Endothelial cell of umbilical vein (primary cell): ENCODE measurements around the gene RBKS. TPM values are rescaled to one million over a fixed set of nuclear protein-coding genes. Genes with fewer than 3 reads are reported as not detected.

Experiments used
- BruUV-seq: library from RNA; stranded (reverse); fragments of 400-500 nt; replicated peaks from 2 replicates; lab custom pipeline; 2021; lab: Mats Ljungman, UMichigan
- CTCF ChIA-PET: fragments of 300-600, 350-600 bp; sonication (Branson Sonifier 250); formaldehyde crosslinking; loops from one replicate; lab custom pipeline; 2021; ENCODE audit warnings: antibody characterized with exemption, inconsistent platforms; lab: Charles Lee
- POLR2A ChIA-PET: fragments of 300-600, 350-600 bp; sonication (Branson Sonifier 250); formaldehyde crosslinking; loops from one replicate; lab custom pipeline; 2021; ENCODE audit warnings: antibody characterized with exemption, inconsistent platforms; lab: Charles Lee
- DNase-seq: peaks from one replicate; pipeline ENCODE4 v3.0.0-alpha.2; 2011; ENCODE audit warnings: low read depth, low spot score
- FAIRE-seq: peaks from 2 replicates; lab custom pipeline; 2011; peaks lifted over from hg19 to GRCh38; lab: Jason Lieb, UNC
- H2AFZ ChIP-seq: 2 replicates; pipeline ENCODE4 v1.6.0; 2012; ENCODE audit warnings: low read depth, low read length, control low read depth, inconsistent platforms
- H3K27ac ChIP-seq: 2 replicates; pipeline ENCODE4 v1.5.1; 2011; ENCODE audit warnings: low read depth, mild to moderate bottlenecking, control low read depth, low read length, moderate library complexity; ENCODE audit not compliant: insufficient read depth
- H3K27me3 ChIP-seq, 2 experiments: 2 replicates each; pipeline versions ENCODE4 v1.6.0 to v1.6.1; 2011; ENCODE audit warnings: low read length in 2 of 2, mixed read lengths in 1 of 2; ENCODE audit not compliant: control insufficient read depth in 2 of 2, insufficient read depth in 2 of 2
- H3K36me3 ChIP-seq, 2 experiments: 2 replicates in 1 of 2; 3 replicates in 1 of 2; pipeline ENCODE4 v1.5.1; 2011; ENCODE audit warnings: low read length in 2 of 2, mild to moderate bottlenecking in 1 of 2, moderate library complexity in 1 of 2; ENCODE audit not compliant: control insufficient read depth in 2 of 2, insufficient read depth in 2 of 2; ENCODE audit errors: extremely low read depth in 1 of 2
- H3K4me1 ChIP-seq: 3 replicates; pipeline ENCODE4 v1.5.1; 2011; ENCODE audit warnings: mild to moderate bottlenecking, low read length; ENCODE audit not compliant: control insufficient read depth, insufficient read depth; ENCODE audit errors: extremely low read depth
- H3K4me2 ChIP-seq: 2 replicates; pipeline ENCODE4 v1.6.1; 2011; ENCODE audit warnings: low read length, control low read depth, mixed read lengths; ENCODE audit not compliant: insufficient read depth
- H3K4me3 ChIP-seq, 3 experiments: fragments of 200-600 bp in 1 of 3; sonication (generic), shearing (Covaris generic) in 1 of 3; replicated peaks in 1 of 3; 2 replicates each; pipeline ENCODE4 v1.5.1; 2011 to 2016; ENCODE audit warnings: control low read depth in 3 of 3, low read length in 3 of 3, mild to moderate bottlenecking in 2 of 3, inconsistent platforms in 1 of 3, low read depth in 1 of 3, moderate library complexity in 1 of 3; ENCODE audit not compliant: insufficient read depth in 1 of 3
- H3K79me2 ChIP-seq: 2 replicates; pipeline ENCODE4 v1.6.0; 2012; ENCODE audit warnings: low read length, inconsistent platforms; ENCODE audit not compliant: control insufficient read depth, insufficient read depth
- H3K9ac ChIP-seq: replicated peaks from 2 replicates; pipeline ENCODE3; 2011; ENCODE audit warnings: low read length, control low read depth; ENCODE audit not compliant: insufficient read depth; ENCODE audit errors: extremely low read depth
- H3K9me1 ChIP-seq: replicated peaks from 3 replicates; pipeline ENCODE4 v1.6.0; 2011; ENCODE audit warnings: mild to moderate bottlenecking, low read length; ENCODE audit not compliant: control insufficient read depth, insufficient read depth; ENCODE audit errors: extremely low read depth
- H3K9me3 ChIP-seq: replicated peaks from 2 replicates; pipeline ENCODE4 v1.5.1; 2012; ENCODE audit warnings: low read length, inconsistent platforms; ENCODE audit not compliant: control insufficient read depth, insufficient read depth
- H4K20me1 ChIP-seq: replicated peaks from 2 replicates; pipeline ENCODE3; 2011; ENCODE audit warnings: mild to moderate bottlenecking, low read length; ENCODE audit not compliant: control insufficient read depth, insufficient read depth; ENCODE audit errors: extremely low read depth
- CTCF ChIP-seq, 2 donors: IDR thresholded peaks; 1 replicate in 1 of 2; 2 replicates in 1 of 2; pipeline ENCODE4 v1.5.1; 2011; ENCODE audit warnings: low read length in 2 of 2, mild to moderate bottlenecking in 2 of 2, moderate library complexity in 2 of 2, control low read depth in 1 of 2, inconsistent platforms in 1 of 2, low read depth in 1 of 2; ENCODE audit not compliant: insufficient read depth in 1 of 2; ENCODE audit errors: extremely low read depth in 1 of 2
- EZH2 ChIP-seq: IDR thresholded peaks from 2 replicates; pipeline ENCODE4 v1.6.1; 2012; ENCODE audit warnings: borderline replicate concordance, low read depth, mild to moderate bottlenecking, moderate library complexity, low read length, inconsistent platforms; ENCODE audit not compliant: severe bottlenecking
- FOS ChIP-seq: IDR thresholded peaks from 2 replicates; pipeline ENCODE4 v1.6.1; 2011; ENCODE audit warnings: mild to moderate bottlenecking, low read length, moderate library complexity, borderline replicate concordance; ENCODE audit not compliant: insufficient read depth
- GATA2 ChIP-seq: IDR thresholded peaks from 2 replicates; pipeline ENCODE4 v1.7.0; 2011; ENCODE audit warnings: low read depth, mild to moderate bottlenecking, moderate library complexity, mixed read lengths, low read length; ENCODE audit not compliant: insufficient read length, insufficient read depth
- JUN ChIP-seq: IDR thresholded peaks from 2 replicates; pipeline ENCODE4 v1.6.1; 2011; ENCODE audit warnings: borderline replicate concordance, low read depth; ENCODE audit not compliant: insufficient read length, insufficient read depth
- MAX ChIP-seq: IDR thresholded peaks from 2 replicates; pipeline ENCODE4 v1.6.1; 2011; ENCODE audit not compliant: insufficient read depth, insufficient read length
- MYC ChIP-seq: IDR thresholded peaks from one replicate; pipeline ENCODE4 v1.6.1; 2011; ENCODE audit warnings: mild to moderate bottlenecking, low read depth, low read length
- POLR2A ChIP-seq: IDR thresholded peaks from 2 replicates; pipeline ENCODE4 v1.6.1; 2012; ENCODE audit warnings: low read depth, mild to moderate bottlenecking, control low read depth, low read length
- POLR2AphosphoS5 ChIP-seq: IDR thresholded peaks from 2 replicates; pipeline ENCODE4 v1.6.1; 2012; ENCODE audit warnings: low read depth, mild to moderate bottlenecking, control low read depth, low read length, moderate library complexity; ENCODE audit not compliant: insufficient read depth
- dilution Hi-C: fragments of 300-500 bp; cut with MboI; formaldehyde crosslinking; loops from one replicate; pipeline ENCODE4 v1.15.0; 2019; ENCODE audit warnings: low sequenced_read_pairs; ENCODE audit not compliant: extremely low pct_ligation_motif_present
- intact Hi-C: fragments of 100-400 bp; cut with micrococcal nuclease; formaldehyde crosslinking; loops from one replicate; pipeline ENCODE4 v1.10.0; 2022
- polyA plus RNA-seq, 4 experiments: library from polyadenylated mRNA; depleted of rRNA in 3 of 4; stranded (reverse) in 3 of 4; unstranded in 1 of 4; fragments of >200 nt; gene quantifications; 2 replicates each; pipeline versions ENCODE4 v1.2.1 to v1.2.3, GENCODE V29; 2011 to 2012; ENCODE audit warnings: missing spikeins in 1 of 4
- total RNA-seq: library from RNA; stranded (reverse); gene quantifications from 2 replicates; pipeline ENCODE4 v1.2.3, GENCODE V29; 2021

RBKS gene
- total and polyA plus RNA-seq, 2 donors (not counting 3 experiments of a cell fraction or from before 2014, with no cell fraction given) = 0.64 to 1.8 TPM

GRCh38 chr2:27796791-27797765 is 93.1 kb downstream of the RBKS start:
- Histone ChIP-seq H3K9me1 (no peaks in the 10 kb centered on the region), H3K4me3 (no peak overlapping the region), H3K27ac (no peak overlapping the region), H3K79me2 (no peaks in the 10 kb centered on the region), H3K9me3 (no peaks in the 10 kb centered on the region), H3K4me1 (peaks cover 45% of the 10 kb centered on the region), H3K4me2 (no peak overlapping the region), H4K20me1 (no peaks in the 10 kb centered on the region), H3K9ac (no peak overlapping the region), H2AFZ (no peak overlapping the region), H3K27me3 (no peaks in the 10 kb centered on the region), H3K36me3 (no peaks in the 10 kb centered on the region)
- ChIA-PET CTCF (interaction anchor here (0.7 to 2.4 kb wide), 7 partner anchors 9 to 93 kb away, joined by 3 to 8 read pairs (median 5); no protein-coding TSS in a partner anchor), POLR2A (no interaction called here)
- DNase-seq (no peak), FAIRE-seq (no peak)
- intact Hi-C loops = loop anchor here (5.0 kb wide), 1 partner anchor 90 kb away; no protein-coding TSS in a partner anchor
- dilution Hi-C loops = no loop called here
- BruUV-seq = no TSS peak
- no peak for TF ChIP-seq JUN

- intact Hi-C loops = loop anchor here (5.0 kb wide), 1 partner anchor 89 kb away; no protein-coding TSS in a partner anchor
- Histone ChIP-seq H3K27ac (peak overlapping the region; percentile 50), H3K79me2 (no peaks in the 10 kb centered on the region), H3K9me3 (no peaks in the 10 kb centered on the region), H3K27me3 (no peaks in the 10 kb centered on the region), H3K4me3 (no peak overlapping the region), H3K9me1 (no peaks in the 10 kb centered on the region), H4K20me1 (no peaks in the 10 kb centered on the region), H3K4me2 (no peak overlapping the region), H3K36me3 (no peaks in the 10 kb centered on the region), H3K9ac (peak overlapping the region; percentile 2), H2AFZ (peak overlapping the region; percentile 54), H3K4me1 (peaks cover 45% of the 10 kb centered on the region)
- dilution Hi-C loops = no loop called here
- DNase-seq (peak; percentile 89), FAIRE-seq (peak; percentile 54)
- no TSS peak for BruUV-seq
- POLR2A ChIA-PET = no interaction called here
- CTCF ChIA-PET = interaction anchor here (1.2 to 2.4 kb wide), 6 partner anchors 10 to 73 kb away, joined by 4 to 8 read pairs (median 6); no protein-coding TSS in a partner anchor
- TF ChIP-seq JUN = peak; percentile 40
- TF ChIP-seq POLR2AphosphoS5 = no peak
- TF ChIP-seq GATA2 = no peak
- no peak for TF ChIP-seq EZH2
- TF ChIP-seq FOS = no peak
- peak; percentile 73 for TF ChIP-seq MAX
- no peak for TF ChIP-seq CTCF (IDR thresholded peaks at IDR 0.05; ENCODE audit: extremely low read depth in 1 of 2, insufficient read depth in 1 of 2, low read depth in 1 of 2, low read length in 2 of 2)
- no peak for TF ChIP-seq MYC
- TF ChIP-seq POLR2A = no peak
Measured at GRCh38 chr2:27795868-27796277, 94.3 kb downstream of the RBKS start.
